GM12875 (cell line): Measurements from ENCODE around the gene CYREN.

Source experiments
- H3K4me3 ChIP-seq: one replicate; pipeline ENCODE4 v1.5.1; 2011; ENCODE audit warnings: low read depth, low read length, control low read depth
- TF ChIP-seq, protein P1 (sequence below): IDR thresholded peaks from 2 replicates; pipeline ENCODE4 v1.5.1; 2011; ENCODE audit warnings: low read depth, mild to moderate bottlenecking, control low read depth, inconsistent platforms, low read length, moderate library complexity, borderline replicate concordance; ENCODE audit not compliant: insufficient read depth

CYREN gene

GRCh38 chr7:135190703-135191102 is 20.2 kb upstream of the CYREN start:
- TF ChIP-seq, protein P1, sequence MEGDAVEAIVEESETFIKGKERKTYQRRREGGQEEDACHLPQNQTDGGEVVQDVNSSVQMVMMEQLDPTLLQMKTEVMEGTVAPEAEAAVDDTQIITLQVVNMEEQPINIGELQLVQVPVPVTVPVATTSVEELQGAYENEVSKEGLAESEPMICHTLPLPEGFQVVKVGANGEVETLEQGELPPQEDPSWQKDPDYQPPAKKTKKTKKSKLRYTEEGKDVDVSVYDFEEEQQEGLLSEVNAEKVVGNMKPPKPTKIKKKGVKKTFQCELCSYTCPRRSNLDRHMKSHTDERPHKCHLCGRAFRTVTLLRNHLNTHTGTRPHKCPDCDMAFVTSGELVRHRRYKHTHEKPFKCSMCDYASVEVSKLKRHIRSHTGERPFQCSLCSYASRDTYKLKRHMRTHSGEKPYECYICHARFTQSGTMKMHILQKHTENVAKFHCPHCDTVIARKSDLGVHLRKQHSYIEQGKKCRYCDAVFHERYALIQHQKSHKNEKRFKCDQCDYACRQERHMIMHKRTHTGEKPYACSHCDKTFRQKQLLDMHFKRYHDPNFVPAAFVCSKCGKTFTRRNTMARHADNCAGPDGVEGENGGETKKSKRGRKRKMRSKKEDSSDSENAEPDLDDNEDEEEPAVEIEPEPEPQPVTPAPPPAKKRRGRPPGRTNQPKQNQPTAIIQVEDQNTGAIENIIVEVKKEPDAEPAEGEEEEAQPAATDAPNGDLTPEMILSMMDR, result no peak
- no peak overlapping the region for H3K4me3 ChIP-seq

- H3K4me3 ChIP-seq, result no peak overlapping the region
- TF ChIP-seq, protein P1, result no peak
These were observed 19.5 kb upstream of the CYREN start for GRCh38 chr7:135189961-135190360.

DNA sequence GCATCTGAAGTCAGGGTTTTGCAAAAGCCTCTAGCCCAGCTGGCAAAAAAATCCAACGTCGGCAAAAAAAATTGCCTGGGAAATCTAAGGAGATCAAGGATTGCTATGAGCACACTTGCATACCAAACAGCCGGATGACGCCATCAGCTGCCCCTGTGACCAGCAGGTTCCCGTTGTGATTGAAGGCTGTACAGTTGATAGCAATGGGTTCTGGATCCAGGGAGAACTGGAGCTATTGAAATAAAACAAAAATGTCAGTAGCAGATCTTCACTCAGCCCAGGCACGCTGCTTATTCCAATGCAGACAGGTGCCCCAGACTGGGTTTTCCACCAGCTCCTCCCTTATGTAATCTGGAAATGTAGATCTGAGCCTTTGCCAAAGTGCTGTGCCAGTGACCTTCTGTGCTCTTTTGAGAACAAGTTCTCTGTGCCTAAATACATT is 18.7 kb upstream of the CYREN start:
- TF ChIP-seq, protein P1, result no peak
- no peak overlapping the region for H3K4me3 ChIP-seq

GRCh38 chr7:135188298-135188984 is 17.9 kb upstream of the CYREN start:
- peak overlapping the region; percentile 40 for H3K4me3 ChIP-seq
- TF ChIP-seq, protein P1, result no peak

DNA sequence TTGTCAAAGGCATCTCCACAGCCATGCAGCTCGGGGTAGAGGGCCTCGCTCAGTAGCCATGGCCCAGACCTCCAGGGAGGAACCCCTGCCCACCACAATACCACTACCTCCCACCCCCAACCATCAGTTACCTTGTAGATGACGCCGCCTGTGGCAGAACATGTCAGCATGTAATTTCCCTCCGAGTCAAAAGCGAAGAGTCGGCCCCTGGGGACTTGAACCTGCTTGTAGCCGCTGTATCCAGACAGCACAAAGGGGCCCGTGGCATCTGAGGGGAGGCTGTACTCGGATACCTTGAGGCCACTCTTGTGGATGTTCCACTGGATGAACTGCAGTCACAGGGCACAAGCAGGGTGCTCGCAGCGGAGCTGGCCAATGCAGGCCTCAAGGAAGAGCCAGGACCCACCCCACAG is 16.3 kb upstream of the CYREN start:
- TF ChIP-seq, protein P1, result no peak

DNA sequence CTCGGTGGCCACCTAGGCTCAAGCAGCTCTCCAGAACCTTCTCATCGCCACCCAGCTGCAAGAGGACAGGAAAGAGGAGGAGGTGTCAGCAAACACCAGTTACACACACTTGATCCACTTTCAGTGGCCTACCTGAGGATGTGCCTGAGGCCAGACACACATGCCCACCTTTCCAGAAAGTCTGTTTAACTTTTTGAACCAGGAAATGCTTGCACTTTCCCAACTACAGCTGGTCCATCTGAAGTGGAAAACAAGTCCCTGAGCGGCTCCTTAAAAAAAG is 15.7 kb upstream of the CYREN start:
- no peak overlapping the region for H3K4me3 ChIP-seq
- TF ChIP-seq, protein P1, result no peak

More for the DNA sequence above, 16.3 kb upstream of the CYREN start:
- H3K4me3 ChIP-seq, result peak overlapping the region; percentile 33

- H3K4me3 ChIP-seq, result no peak overlapping the region
- TF ChIP-seq, protein P1, result no peak
These were observed 15.2 kb upstream of the CYREN start for GRCh38 chr7:135185471-135186260.
